HepG2 (cell line): ENCODE measurements around the gene BIRC3. TPM values are rescaled to one million over a fixed set of nuclear protein-coding genes. Genes with fewer than 3 reads are reported as not detected.

Source experiments
- ARNT2 ChIP-seq: sonication (generic); formaldehyde crosslinking; IDR thresholded peaks from 2 replicates; pipeline ENCODE4 v1.8.0; 2022; ENCODE audit warnings: mild to moderate bottlenecking, low read depth, missing genetic modification reagents, moderate library complexity
- CENPT ChIP-seq: sonication (generic); formaldehyde crosslinking; IDR thresholded peaks from 2 replicates; pipeline ENCODE4 v1.8.0; 2022; ENCODE audit warnings: low read depth, mild to moderate bottlenecking, moderate library complexity, missing genetic modification reagents
- CENPX ChIP-seq: sonication (generic); formaldehyde crosslinking; IDR thresholded peaks from 2 replicates; pipeline ENCODE4 v1.9.0; 2021; ENCODE audit warnings: mild to moderate bottlenecking, missing genetic modification reagents, moderate library complexity
- GPN1 ChIP-seq: sonication (generic); formaldehyde crosslinking; IDR thresholded peaks from 2 replicates; pipeline ENCODE4 v1.5.1; 2020; ENCODE audit warnings: missing genetic modification reagents, borderline replicate concordance
- GTF3A ChIP-seq: sonication (generic); formaldehyde crosslinking; conservative IDR thresholded peaks from 2 replicates; pipeline ENCODE4 v1.4.0; 2020; ENCODE audit warnings: mild to moderate bottlenecking, missing genetic modification reagents
- KLF12 ChIP-seq: sonication (generic); formaldehyde crosslinking; IDR thresholded peaks from 2 replicates; pipeline ENCODE4 v1.4.0; 2020; ENCODE audit warnings: missing genetic modification reagents, borderline replicate concordance
- NCOA2 ChIP-seq: sonication (generic); formaldehyde crosslinking; IDR thresholded peaks from 2 replicates; pipeline ENCODE4 v1.8.0; 2022; ENCODE audit warnings: inconsistent platforms
- NFKBIZ ChIP-seq: IDR thresholded peaks from 2 replicates; pipeline ENCODE4 v1.6.1; 2018; ENCODE audit warnings: missing genetic modification reagents, missing compliant biosample characterization
- PHF5A ChIP-seq: IDR thresholded peaks from one replicate; pipeline ENCODE4 v1.6.1; 2018; ENCODE audit warnings: low read depth, missing genetic modification reagents; ENCODE audit not compliant: unreplicated experiment
- PPARG ChIP-seq: conservative IDR thresholded peaks from 2 replicates; pipeline ENCODE4 v1.6.1; 2016; ENCODE audit warnings: missing biosample characterization, missing genetic modification reagents
- SOX13 ChIP-seq, 3 experiments: fragments of 450-650 bp in 1 of 3; sonication (generic) in 1 of 3; formaldehyde crosslinking in 1 of 3; IDR thresholded peaks in 2 of 3; conservative IDR thresholded peaks in 1 of 3; 2 replicates each; pipeline versions ENCODE4 v1.5.0 to v1.6.1; 2016 to 2020; ENCODE audit warnings: antibody characterized with exemption in 1 of 3, mild to moderate bottlenecking in 1 of 3, missing compliant biosample characterization in 1 of 3, missing genetic modification reagents in 1 of 3, moderate library complexity in 1 of 3
- SP2 ChIP-seq: sonication (generic); formaldehyde crosslinking; IDR thresholded peaks from 2 replicates; pipeline ENCODE4 v1.5.1; 2020; ENCODE audit warnings: mild to moderate bottlenecking, missing genetic modification reagents
- SRF ChIP-seq: IDR thresholded peaks from 2 replicates; pipeline ENCODE4 v1.6.1; 2011; ENCODE audit warnings: mild to moderate bottlenecking, low read depth, low read length, moderate library complexity
- TEAD3 ChIP-seq: optimal IDR thresholded peaks from 2 replicates; pipeline ENCODE3; 2016; ENCODE audit warnings: borderline replicate concordance
- THYN1 ChIP-seq: sonication (generic); formaldehyde crosslinking; IDR thresholded peaks from 2 replicates; pipeline ENCODE4 v1.8.1; 2023; ENCODE audit warnings: low read depth, mild to moderate bottlenecking, moderate library complexity, missing genetic modification reagents, borderline replicate concordance
- TMF1 ChIP-seq: sonication (generic); formaldehyde crosslinking; IDR thresholded peaks from 2 replicates; pipeline ENCODE4 v1.8.1; 2022; ENCODE audit warnings: low read depth, missing genetic modification reagents
- ZNF326 ChIP-seq: sonication (generic); formaldehyde crosslinking; IDR thresholded peaks from 2 replicates; pipeline ENCODE4 v1.4.0; 2020; ENCODE audit warnings: missing genetic modification reagents, borderline replicate concordance
- ZNF343 ChIP-seq: sonication (generic); formaldehyde crosslinking; IDR thresholded peaks from 2 replicates; pipeline ENCODE4 v1.4.0; 2020; ENCODE audit warnings: mild to moderate bottlenecking, missing genetic modification reagents
- ZNF772 ChIP-seq: sonication (generic); formaldehyde crosslinking; IDR thresholded peaks from 2 replicates; pipeline ENCODE4 v1.5.0; 2020; ENCODE audit warnings: mild to moderate bottlenecking, missing genetic modification reagents
- ZNF83 ChIP-seq: sonication (generic); formaldehyde crosslinking; IDR thresholded peaks from 2 replicates; pipeline ENCODE4 v1.4.0; 2020; ENCODE audit warnings: missing genetic modification reagents, mild to moderate bottlenecking, borderline replicate concordance
- ZSCAN9 ChIP-seq: IDR thresholded peaks from 2 replicates; pipeline ENCODE4 v1.6.1; 2016; ENCODE audit warnings: borderline replicate concordance
- polyA plus RNA-seq, 8 experiments: library from polyadenylated mRNA; depleted of rRNA in 3 of 8; stranded (reverse) in 7 of 8; unstranded in 1 of 8; fragments of >200 nt; fragmentation: Illumina TruSeq in 4 of 8; extraction: Trizol in 4 of 8; gene quantifications; 2 replicates each; pipeline versions ENCODE4 v1.2.1 to v1.2.3, GENCODE V29; 2011 to 2016; ENCODE audit warnings: low read depth in 4 of 8, missing spikeins in 1 of 8, mixed read lengths in 1 of 8; ENCODE audit not compliant: insufficient read depth in 1 of 8
- total RNA-seq, 5 experiments: library from RNA; depleted of rRNA; stranded (reverse); fragments of >200 nt; fragmentation: Illumina TruSeq; extraction: Trizol; gene quantifications; 2 replicates each; pipeline ENCODE4 v1.2.3, GENCODE V29; 2016; ENCODE audit warnings: low read depth in 1 of 5
- TF ChIP-seq, protein P1 (sequence below): sonication (generic); formaldehyde crosslinking; IDR thresholded peaks from 2 replicates; pipeline ENCODE4 v1.4.0; 2020; ENCODE audit warnings: mild to moderate bottlenecking, missing genetic modification reagents
- TF ChIP-seq, protein P2 (sequence below): sonication (generic); formaldehyde crosslinking; IDR thresholded peaks from 2 replicates; pipeline ENCODE4 v1.5.1; 2020; ENCODE audit warnings: missing genetic modification reagents, mild to moderate bottlenecking, borderline replicate concordance
- TF ChIP-seq, protein P3 (sequence below): IDR thresholded peaks from 2 replicates; pipeline ENCODE4 v1.4.0; 2020; ENCODE audit warnings: mild to moderate bottlenecking, missing genetic modification reagents

Gene BIRC3
- total and polyA plus RNA-seq, 2 of the 13 experiments (the other 11 are each of a cell fraction or from before 2014, with no cell fraction given), result 0.41 to 4.2 TPM

DNA sequence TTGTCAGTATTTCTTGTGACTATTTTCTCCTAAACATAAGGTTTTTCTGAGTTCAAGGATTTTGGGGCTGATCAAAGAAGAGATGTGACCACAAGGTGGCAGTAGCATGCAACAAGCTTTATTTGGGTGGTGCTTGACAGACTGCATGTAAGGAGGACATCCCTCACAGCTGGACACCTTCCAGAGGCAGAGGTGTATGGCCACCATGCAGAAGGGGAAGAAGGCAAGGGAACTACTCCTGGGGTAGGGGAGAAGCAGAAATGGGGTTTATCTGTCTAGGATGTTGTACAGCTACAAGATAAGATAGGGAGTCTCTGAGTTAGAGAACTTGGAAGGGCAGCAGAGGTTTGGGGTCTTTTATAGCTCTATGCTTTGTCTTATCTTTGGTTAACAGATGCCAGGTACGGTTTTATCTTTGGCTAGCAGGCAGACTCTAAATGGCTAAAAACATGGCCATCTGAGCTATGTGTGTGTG is 24.6 kb downstream of the BIRC3 start (continued):
- no peak for TF ChIP-seq SOX13 (IDR thresholded peaks at IDR 0.05)
- TF ChIP-seq SOX13 (CRISPR knock-in tag; conservative IDR thresholded peaks at IDR 0.05 in 1 of 2, IDR thresholded peaks at IDR 0.05 in 1 of 2), result 0 out of 4 replicates have a peak, but pooled peaks of 1 of the 2 experiments have one; percentile 17
- TF ChIP-seq, protein P1, sequence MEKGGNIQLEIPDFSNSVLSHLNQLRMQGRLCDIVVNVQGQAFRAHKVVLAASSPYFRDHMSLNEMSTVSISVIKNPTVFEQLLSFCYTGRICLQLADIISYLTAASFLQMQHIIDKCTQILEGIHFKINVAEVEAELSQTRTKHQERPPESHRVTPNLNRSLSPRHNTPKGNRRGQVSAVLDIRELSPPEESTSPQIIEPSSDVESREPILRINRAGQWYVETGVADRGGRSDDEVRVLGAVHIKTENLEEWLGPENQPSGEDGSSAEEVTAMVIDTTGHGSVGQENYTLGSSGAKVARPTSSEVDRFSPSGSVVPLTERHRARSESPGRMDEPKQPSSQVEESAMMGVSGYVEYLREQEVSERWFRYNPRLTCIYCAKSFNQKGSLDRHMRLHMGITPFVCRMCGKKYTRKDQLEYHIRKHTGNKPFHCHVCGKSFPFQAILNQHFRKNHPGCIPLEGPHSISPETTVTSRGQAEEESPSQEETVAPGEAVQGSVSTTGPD, result no peak
- no peak for TF ChIP-seq ZNF326 (CRISPR knock-in tag)
- no peak for TF ChIP-seq ZNF772 (CRISPR knock-in tag)
- TF ChIP-seq KLF12, result no peak
- TF ChIP-seq SRF, result peak; percentile 59; the same call in 1 of the 2 replicates
- no peak for TF ChIP-seq PHF5A (CRISPR knock-in tag)
- TF ChIP-seq, protein P2, sequence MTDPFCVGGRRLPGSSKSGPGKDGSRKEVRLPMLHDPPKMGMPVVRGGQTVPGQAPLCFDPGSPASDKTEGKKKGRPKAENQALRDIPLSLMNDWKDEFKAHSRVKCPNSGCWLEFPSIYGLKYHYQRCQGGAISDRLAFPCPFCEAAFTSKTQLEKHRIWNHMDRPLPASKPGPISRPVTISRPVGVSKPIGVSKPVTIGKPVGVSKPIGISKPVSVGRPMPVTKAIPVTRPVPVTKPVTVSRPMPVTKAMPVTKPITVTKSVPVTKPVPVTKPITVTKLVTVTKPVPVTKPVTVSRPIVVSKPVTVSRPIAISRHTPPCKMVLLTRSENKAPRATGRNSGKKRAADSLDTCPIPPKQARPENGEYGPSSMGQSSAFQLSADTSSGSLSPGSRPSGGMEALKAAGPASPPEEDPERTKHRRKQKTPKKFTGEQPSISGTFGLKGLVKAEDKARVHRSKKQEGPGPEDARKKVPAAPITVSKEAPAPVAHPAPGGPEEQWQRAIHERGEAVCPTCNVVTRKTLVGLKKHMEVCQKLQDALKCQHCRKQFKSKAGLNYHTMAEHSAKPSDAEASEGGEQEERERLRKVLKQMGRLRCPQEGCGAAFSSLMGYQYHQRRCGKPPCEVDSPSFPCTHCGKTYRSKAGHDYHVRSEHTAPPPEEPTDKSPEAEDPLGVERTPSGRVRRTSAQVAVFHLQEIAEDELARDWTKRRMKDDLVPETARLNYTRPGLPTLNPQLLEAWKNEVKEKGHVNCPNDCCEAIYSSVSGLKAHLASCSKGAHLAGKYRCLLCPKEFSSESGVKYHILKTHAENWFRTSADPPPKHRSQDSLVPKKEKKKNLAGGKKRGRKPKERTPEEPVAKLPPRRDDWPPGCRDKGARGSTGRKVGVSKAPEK (CRISPR knock-in tag), result no peak
- TF ChIP-seq ARNT2 (CRISPR knock-in tag), result no peak
- no peak for TF ChIP-seq THYN1 (CRISPR knock-in tag)
- no peak for TF ChIP-seq CENPX (CRISPR knock-in tag)
- no peak for TF ChIP-seq TMF1
- TF ChIP-seq GPN1 (CRISPR knock-in tag), result no peak
- no peak for TF ChIP-seq CENPT (CRISPR knock-in tag)
- no peak for TF ChIP-seq PPARG (CRISPR knock-in tag)
- TF ChIP-seq SP2 (CRISPR knock-in tag), result no peak
- no peak for TF ChIP-seq ZSCAN9 (CRISPR knock-in tag)
- no peak for TF ChIP-seq ZNF343 (CRISPR knock-in tag)
- peak; percentile 44 for TF ChIP-seq TEAD3
- TF ChIP-seq NFKBIZ (CRISPR knock-in tag), result no peak
- no peak for TF ChIP-seq NCOA2 (CRISPR knock-in tag)
- TF ChIP-seq GTF3A (CRISPR knock-in tag), result no peak
- TF ChIP-seq, protein P3, sequence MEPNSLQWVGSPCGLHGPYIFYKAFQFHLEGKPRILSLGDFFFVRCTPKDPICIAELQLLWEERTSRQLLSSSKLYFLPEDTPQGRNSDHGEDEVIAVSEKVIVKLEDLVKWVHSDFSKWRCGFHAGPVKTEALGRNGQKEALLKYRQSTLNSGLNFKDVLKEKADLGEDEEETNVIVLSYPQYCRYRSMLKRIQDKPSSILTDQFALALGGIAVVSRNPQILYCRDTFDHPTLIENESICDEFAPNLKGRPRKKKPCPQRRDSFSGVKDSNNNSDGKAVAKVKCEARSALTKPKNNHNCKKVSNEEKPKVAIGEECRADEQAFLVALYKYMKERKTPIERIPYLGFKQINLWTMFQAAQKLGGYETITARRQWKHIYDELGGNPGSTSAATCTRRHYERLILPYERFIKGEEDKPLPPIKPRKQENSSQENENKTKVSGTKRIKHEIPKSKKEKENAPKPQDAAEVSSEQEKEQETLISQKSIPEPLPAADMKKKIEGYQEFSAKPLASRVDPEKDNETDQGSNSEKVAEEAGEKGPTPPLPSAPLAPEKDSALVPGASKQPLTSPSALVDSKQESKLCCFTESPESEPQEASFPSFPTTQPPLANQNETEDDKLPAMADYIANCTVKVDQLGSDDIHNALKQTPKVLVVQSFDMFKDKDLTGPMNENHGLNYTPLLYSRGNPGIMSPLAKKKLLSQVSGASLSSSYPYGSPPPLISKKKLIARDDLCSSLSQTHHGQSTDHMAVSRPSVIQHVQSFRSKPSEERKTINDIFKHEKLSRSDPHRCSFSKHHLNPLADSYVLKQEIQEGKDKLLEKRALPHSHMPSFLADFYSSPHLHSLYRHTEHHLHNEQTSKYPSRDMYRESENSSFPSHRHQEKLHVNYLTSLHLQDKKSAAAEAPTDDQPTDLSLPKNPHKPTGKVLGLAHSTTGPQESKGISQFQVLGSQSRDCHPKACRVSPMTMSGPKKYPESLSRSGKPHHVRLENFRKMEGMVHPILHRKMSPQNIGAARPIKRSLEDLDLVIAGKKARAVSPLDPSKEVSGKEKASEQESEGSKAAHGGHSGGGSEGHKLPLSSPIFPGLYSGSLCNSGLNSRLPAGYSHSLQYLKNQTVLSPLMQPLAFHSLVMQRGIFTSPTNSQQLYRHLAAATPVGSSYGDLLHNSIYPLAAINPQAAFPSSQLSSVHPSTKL (CRISPR knock-in tag), result peak; percentile 44; the same call in 1 of the 2 replicates
- no peak for TF ChIP-seq ZNF83 (CRISPR knock-in tag)
